Prostate gland (tissue), 2 donors: Measurements from ENCODE around the gene PIGU.

Experiments used
- CTCF ChIP-seq, 4 experiments: fragments of 200-600 bp in 2 of 4; fragments of 450-650 bp in 2 of 4; sonication (generic) in 2 of 4; IDR thresholded peaks; 1 replicate in 3 of 4; 2 replicates in 1 of 4; pipeline ENCODE4 v1.5.1; 2016 to 2019; ENCODE audit warnings: antibody characterized with exemption in 4 of 4, mild to moderate bottlenecking in 2 of 4, moderate library complexity in 2 of 4
- POLR2A ChIP-seq: fragments of 450-650 bp; IDR thresholded peaks from one replicate; pipeline ENCODE4 v1.6.1; 2016; ENCODE audit warnings: antibody characterized with exemption, mild to moderate bottlenecking
- POLR2AphosphoS5 ChIP-seq: sonication (generic); formaldehyde crosslinking; IDR thresholded peaks from one replicate; pipeline ENCODE4 v1.6.1; 2017; ENCODE audit warnings: antibody characterized with exemption

GRCh38 chr20:34528921-34529297, 148.0 kb downstream of the PIGU start:
- TF ChIP-seq POLR2AphosphoS5, result peak; percentile 81
- TF ChIP-seq CTCF (IDR thresholded peaks at IDR 0.05), result no peak
- TF ChIP-seq POLR2A, result no peak
